PC-3 (cell line): ENCODE results near the gene RHOBTB1. TPM values are rescaled to one million over a fixed set of nuclear protein-coding genes. Genes with fewer than 3 reads are reported as not detected.

Source experiments
- ATAC-seq: fragments of 200-7000 bp; cut with Tn5 transposase; 2 replicates; pipeline ENCODE4 v1.9.1; 2020; ENCODE audit warnings: mild to moderate bottlenecking, moderate library complexity
- BruUV-seq: library from RNA; stranded (reverse); fragments of 400-500 nt; replicated peaks from 2 replicates; lab custom pipeline; 2021; lab: Mats Ljungman, UMichigan
- CTCF ChIA-PET: fragments of 300-600 bp; sonication (Branson Sonifier 250); formaldehyde crosslinking; loops from one replicate; lab custom pipeline; 2022; ENCODE audit warnings: antibody characterized with exemption; lab: Charles Lee
- POLR2A ChIA-PET: fragments of 300-600 bp; sonication (Branson Sonifier 250); formaldehyde crosslinking; loops from one replicate; lab custom pipeline; 2022; ENCODE audit warnings: antibody characterized with exemption; ENCODE audit not compliant: unreplicated experiment; lab: Charles Lee
- DNase-seq: peaks from one replicate; pipeline ENCODE4 v3.0.0-alpha.2; 2015
- H2AFZ ChIP-seq: fragments of 300-600 bp; sonication (generic); 2 replicates; pipeline ENCODE4 v1.6.0; 2016; ENCODE audit warnings: antibody characterized with exemption, low read length
- H3F3A ChIP-seq: fragments of 300-600 bp; sonication (generic); one replicate; pipeline ENCODE4 v1.6.0; 2017; ENCODE audit warnings: antibody characterized with exemption, low read length, control low read depth, mild to moderate bottlenecking; ENCODE audit not compliant: unreplicated experiment
- H3K27ac ChIP-seq: fragments of 300-600 bp; sonication (generic); 2 replicates; pipeline ENCODE4 v1.5.1; 2016; ENCODE audit warnings: mild to moderate bottlenecking, low read length
- H3K27me3 ChIP-seq: fragments of 300-600 bp; sonication (generic); 2 replicates; pipeline ENCODE4 v1.6.1; 2016; ENCODE audit warnings: low read length, mixed read lengths
- H3K36me3 ChIP-seq: fragments of 300-600 bp; sonication (generic); 2 replicates; pipeline ENCODE4 v1.6.1; 2016; ENCODE audit warnings: low read depth, mixed run types, low read length, mixed read lengths
- H3K4me1 ChIP-seq: fragments of 300-600 bp; sonication (generic); 2 replicates; pipeline ENCODE4 v1.5.1; 2016; ENCODE audit warnings: low read length; ENCODE audit not compliant: insufficient read depth
- H3K4me2 ChIP-seq: fragments of 300-600 bp; sonication (generic); 2 replicates; pipeline ENCODE4 v1.6.0; 2016; ENCODE audit warnings: low read length
- H3K4me3 ChIP-seq: fragments of 300-600 bp; sonication (generic); 2 replicates; pipeline ENCODE4 v1.5.1; 2016; ENCODE audit warnings: mild to moderate bottlenecking, low read length, mixed read lengths
- H3K79me2 ChIP-seq: fragments of 300-600 bp; sonication (generic); 2 replicates; pipeline ENCODE4 v1.6.1; 2017; ENCODE audit warnings: low read length, mixed read lengths
- H3K9ac ChIP-seq: fragments of 300-600 bp; sonication (generic); 2 replicates; pipeline ENCODE4 v1.6.0; 2016; ENCODE audit warnings: mild to moderate bottlenecking, low read length
- H3K9me2 ChIP-seq: fragments of 300-600 bp; sonication (generic); replicated peaks from 2 replicates; pipeline ENCODE4 v1.6.1; 2016; ENCODE audit warnings: mixed run types, low read length, mixed read lengths
- H3K9me3 ChIP-seq: fragments of 300-600 bp; sonication (generic); 2 replicates; pipeline ENCODE4 v1.6.1; 2016; ENCODE audit warnings: low read length, mixed read lengths
- H4K20me1 ChIP-seq: fragments of 300-600 bp; sonication (generic); 2 replicates; pipeline ENCODE4 v1.6.1; 2016; ENCODE audit warnings: low read length, mixed read lengths
- CTCF ChIP-seq: fragments of 300-600 bp; sonication (generic); conservative IDR thresholded peaks from 2 replicates; pipeline ENCODE4 v1.5.1; 2017; ENCODE audit warnings: antibody characterized with exemption, low read depth, mild to moderate bottlenecking, low read length
- EZH2 ChIP-seq: fragments of 300-600 bp; sonication (generic); IDR thresholded peaks from one replicate; pipeline ENCODE4 v1.6.1; 2017; ENCODE audit warnings: antibody characterized with exemption, mild to moderate bottlenecking, low read length; ENCODE audit not compliant: unreplicated experiment
- EZH2phosphoT487 ChIP-seq: fragments of 300-600 bp; sonication (generic); IDR thresholded peaks from 2 replicates; pipeline ENCODE4 v1.6.1; 2018; ENCODE audit warnings: mild to moderate bottlenecking, antibody characterized with exemption, low read length, borderline replicate concordance
- intact Hi-C: fragments of 100-400 bp; cut with micrococcal nuclease; formaldehyde crosslinking; loops from 2 replicates; pipeline ENCODE4 v1.9.0; 2023
- total RNA-seq: library from RNA; depleted of rRNA; stranded (reverse); fragments of >200 nt; gene quantifications from 2 replicates; pipeline ENCODE4 v1.2.3, GENCODE V29; 2014

The RHOBTB1 gene
- total RNA-seq, 1 experiment from 2014 or later = 6.7 TPM

GRCh38 chr10:60954035-60954434, 10.1 kb upstream of the RHOBTB1 start:
- Histone ChIP-seq H3K27ac (no peak overlapping the region), H3K4me1 (peaks cover 18% of the 10 kb centered on the region), H3K79me2 (no peaks in the 10 kb centered on the region), H3K4me3 (no peak overlapping the region), H3K9me2 (no peaks in the 10 kb centered on the region), H3F3A (no peaks in the 10 kb centered on the region), H3K36me3 (no peaks in the 10 kb centered on the region), H3K27me3 (no peaks in the 10 kb centered on the region), H2AFZ (no peak overlapping the region), H3K9ac (no peak overlapping the region), H3K9me3 (no peaks in the 10 kb centered on the region), H3K4me2 (no peak overlapping the region), H4K20me1 (no peaks in the 10 kb centered on the region)
- ATAC-seq (no peak), DNase-seq (no peak)
- ChIA-PET POLR2A (no interaction called here), CTCF (no interaction called here)
- intact Hi-C loops = no loop called here
- TF ChIP-seq EZH2 (no peak), EZH2phosphoT487 (no peak), CTCF (no peak)
- no TSS peak for BruUV-seq

- Histone ChIP-seq H2AFZ (no peak overlapping the region), H3K36me3 (no peaks in the 10 kb centered on the region), H3K4me3 (no peak overlapping the region), H3F3A (no peaks in the 10 kb centered on the region), H3K9me3 (no peaks in the 10 kb centered on the region), H3K4me2 (no peak overlapping the region), H3K27me3 (no peaks in the 10 kb centered on the region), H3K9ac (no peak overlapping the region), H3K79me2 (no peaks in the 10 kb centered on the region), H4K20me1 (no peaks in the 10 kb centered on the region), H3K27ac (no peak overlapping the region), H3K4me1 (peaks cover 18% of the 10 kb centered on the region), H3K9me2 (no peaks in the 10 kb centered on the region)
- ATAC-seq (no peak), DNase-seq (no peak)
- POLR2A ChIA-PET = no interaction called here
- no peak for TF ChIP-seq CTCF
- TF ChIP-seq EZH2 = no peak
- no peak for TF ChIP-seq EZH2phosphoT487
- BruUV-seq = no TSS peak
- intact Hi-C loops = no loop called here
- CTCF ChIA-PET = no interaction called here
Measured at GRCh38 chr10:60953420-60953819, 9.4 kb upstream of the RHOBTB1 start.

GRCh38 chr10:60952846-60953220, 8.8 kb upstream of the RHOBTB1 start:
- no peaks in the 10 kb centered on the region for H3K36me3 ChIP-seq
- no peak overlapping the region for H3K9ac ChIP-seq
- H3F3A ChIP-seq = no peaks in the 10 kb centered on the region
- intact Hi-C loops = no loop called here
- H3K9me3 ChIP-seq = no peaks in the 10 kb centered on the region
- ATAC-seq (no peak), DNase-seq (no peak)
- BruUV-seq = no TSS peak
- peaks cover 18% of the 10 kb centered on the region for H3K4me1 ChIP-seq
- H3K4me3 ChIP-seq = no peak overlapping the region
- no peaks in the 10 kb centered on the region for H3K27me3 ChIP-seq
- H4K20me1 ChIP-seq = no peaks in the 10 kb centered on the region
- H3K4me2 ChIP-seq = no peak overlapping the region
- POLR2A ChIA-PET = no interaction called here
- no peak overlapping the region for H3K27ac ChIP-seq
- H2AFZ ChIP-seq = no peak overlapping the region
- CTCF ChIA-PET = no interaction called here
- no peaks in the 10 kb centered on the region for H3K9me2 ChIP-seq
- TF ChIP-seq CTCF (no peak), EZH2 (no peak), EZH2phosphoT487 (no peak)
- H3K79me2 ChIP-seq = no peaks in the 10 kb centered on the region
